ENCODE measurements around the gene ZNF701.

GRCh38 chr19:52621376-52621775 lies 51.3 kb downstream of the ZNF701 start:
- TF ChIP-seq CTCF (IDR thresholded peaks at IDR 0.05) (no peak), CREM (CRISPR knock-in tag; IDR thresholded peaks at IDR 0.05) (no peak), PRDM15 (CRISPR knock-in tag; IDR thresholded peaks at IDR 0.05) (no peak), HMGA2 (CRISPR knock-in tag; IDR thresholded peaks at IDR 0.05) (no peak), CREB1 (CRISPR knock-in tag; IDR thresholded peaks at IDR 0.05) (no peak)

Measured in WTC11 (cell line).